K562 (cell line): ENCODE measurements around the gene AQR.

ENCODE experiments used
- EZH2 ChIP-seq: IDR thresholded peaks from 2 replicates; pipeline ENCODE4 v1.6.1; 2012; ENCODE audit warnings: low read depth, mild to moderate bottlenecking, inconsistent platforms, low read length, borderline replicate concordance
- ZNF324 ChIP-seq: fragments of 250-450 bp; sonication (Bioruptor Pico); IDR thresholded peaks from 2 replicates; pipeline ENCODE4 v1.4.0; 2020; ENCODE audit warnings: mild to moderate bottlenecking
- ZNF354B ChIP-seq: fragments of 250-450 bp; sonication (Bioruptor Pico); IDR thresholded peaks from 2 replicates; pipeline ENCODE4 v1.4.0; 2020

DNA sequence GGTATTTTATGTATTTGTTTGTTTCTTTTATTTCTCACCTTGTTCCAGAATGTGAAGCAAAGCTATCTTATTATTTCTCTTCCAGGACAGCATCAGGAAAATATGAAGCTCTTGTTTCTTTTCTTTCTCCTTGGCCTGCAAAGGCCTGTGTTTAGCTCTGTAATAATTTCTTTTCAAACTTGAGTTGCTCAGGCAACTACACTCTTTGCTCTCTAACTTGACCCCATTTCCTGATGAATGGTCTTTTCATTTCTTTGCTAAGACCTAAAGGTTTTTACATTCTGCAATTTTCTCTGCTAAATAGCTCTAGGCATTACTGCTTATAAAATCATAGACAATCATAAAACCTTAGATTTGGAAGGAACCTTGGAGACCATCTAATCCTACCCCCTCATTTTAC lies 44.7 kb upstream of the AQR start:
- TF ChIP-seq ZNF324 (no peak), EZH2 (no peak), ZNF354B (CRISPR knock-in tag) (no peak)
